Fibroblast of lung (primary cell): Measurements from ENCODE around the gene CTNNAL1.

Experiments used
- CTCF ChIP-seq, 2 donors: IDR thresholded peaks in 1 of 2; conservative IDR thresholded peaks in 1 of 2; 1 replicate in 1 of 2; 2 replicates in 1 of 2; pipeline ENCODE4 v1.5.1; 2011 to 2012; ENCODE audit warnings: low read length in 2 of 2, control low read depth in 1 of 2, inconsistent platforms in 1 of 2, low read depth in 1 of 2, mild to moderate bottlenecking in 1 of 2
- EZH2 ChIP-seq: IDR thresholded peaks from 2 replicates; pipeline ENCODE4 v1.5.1; 2012; ENCODE audit warnings: low read length, control low read depth, mild to moderate bottlenecking; ENCODE audit errors: missing control alignments

GRCh38 chr9:108973895-108974294 lies 39.4 kb downstream of the CTNNAL1 start:
- TF ChIP-seq CTCF (conservative IDR thresholded peaks at IDR 0.05 in 1 of 2, IDR thresholded peaks at IDR 0.05 in 1 of 2; ENCODE audit: low read depth in 1 of 2, low read length in 2 of 2) (no peak), EZH2 (no peak)
